HCT116 (cell line): ENCODE data around the gene MAL. TPM values are rescaled to one million over a fixed set of nuclear protein-coding genes. Genes with fewer than 3 reads are reported as not detected.

ENCODE experiments used
- ATAC-seq: fragments of 200-7000 bp; cut with Tn5 transposase; 2 replicates; pipeline ENCODE4 v1.9.1; 2020; ENCODE audit warnings: mild to moderate bottlenecking, moderate library complexity
- BruUV-seq: library from RNA; stranded (reverse); fragments of 400-500 nt; replicated peaks from 2 replicates; lab custom pipeline; 2021; lab: Mats Ljungman, UMichigan
- CTCF ChIA-PET: fragments of 300-600 bp; sonication (Branson Sonifier 250); formaldehyde crosslinking; loops from one replicate; lab custom pipeline; 2021; ENCODE audit warnings: antibody characterized with exemption; lab: Charles Lee
- POLR2A ChIA-PET: fragments of 300-600, 350-600 bp; sonication (Branson Sonifier 250); formaldehyde crosslinking; loops from one replicate; lab custom pipeline; 2021; ENCODE audit warnings: antibody characterized with exemption; lab: Charles Lee
- RAD21 ChIA-PET, 2 experiments: fragments of 300-600 bp; sonication (Branson Sonifier 250); formaldehyde crosslinking; loops; one replicate each; lab custom pipeline; 2023; ENCODE audit warnings: low total read pairs in 2 of 2; ENCODE audit not compliant: uncharacterized antibody in 2 of 2, unreplicated experiment in 2 of 2, low non-redundant PET in 1 of 2; lab: Charles Lee
- DNase-seq: peaks from one replicate; pipeline ENCODE4 v3.0.0-alpha.2; 2010; ENCODE audit warnings: low read depth, low spot score
- H2AFZ ChIP-seq: fragments of 200-600 bp; shearing (Covaris generic), sonication (generic); 2 replicates; pipeline ENCODE4 v1.6.1; 2017; ENCODE audit warnings: low read depth, mixed run types, mixed read lengths, antibody characterized with exemption, low read length; ENCODE audit not compliant: poor library complexity, severe bottlenecking
- H3K27ac ChIP-seq: 2 replicates; pipeline ENCODE4 v1.5.1; 2012; ENCODE audit warnings: low read depth, low read length
- H3K27me3 ChIP-seq: fragments of 200-600 bp; sonication (generic); 2 replicates; pipeline ENCODE4 v1.6.1; 2016; ENCODE audit warnings: mixed run types, low read length, mixed read lengths; ENCODE audit not compliant: insufficient read depth
- H3K36me3 ChIP-seq, 2 experiments: fragments of 200-500 bp in 1 of 2; fragments of 200-600 bp in 1 of 2; sonication (Bioruptor generic) in 1 of 2; sonication (generic) in 1 of 2; 2 replicates each; pipeline versions ENCODE4 v1.5.1 to v1.6.1; 2014 to 2016; ENCODE audit warnings: low read length in 2 of 2, inconsistent platforms in 1 of 2, mixed read lengths in 1 of 2, mixed run types in 1 of 2; ENCODE audit not compliant: insufficient read depth in 2 of 2, control insufficient read depth in 1 of 2
- H3K4me1 ChIP-seq, 2 experiments: fragments of 200-600 bp in 1 of 2; sonication (generic) in 1 of 2; 2 replicates each; pipeline versions ENCODE4 v1.5.1 to v1.6.1; 2012 to 2017; ENCODE audit warnings: low read length in 2 of 2, inconsistent platforms in 1 of 2, mild to moderate bottlenecking in 1 of 2, mixed read lengths in 1 of 2, mixed run types in 1 of 2, moderate library complexity in 1 of 2; ENCODE audit not compliant: insufficient read depth in 2 of 2, control insufficient read depth in 1 of 2
- H3K4me2 ChIP-seq: fragments of 200-600 bp; sonication (generic); 2 replicates; pipeline ENCODE4 v1.6.1; 2017; ENCODE audit warnings: mixed run types, low read length, mixed read lengths
- H3K4me3 ChIP-seq, 2 experiments: fragments of 200-600 bp in 1 of 2; sonication (generic) in 1 of 2; replicated peaks in 1 of 2; 2 replicates each; pipeline ENCODE4 v1.5.1; 2011 to 2016; ENCODE audit warnings: low read length in 2 of 2, control low read depth in 1 of 2, low read depth in 1 of 2, mild to moderate bottlenecking in 1 of 2, mixed read lengths in 1 of 2, mixed run types in 1 of 2
- H3K79me2 ChIP-seq: fragments of 200-600 bp; sonication (generic); 2 replicates; pipeline ENCODE4 v1.6.1; 2017; ENCODE audit warnings: mild to moderate bottlenecking, mixed run types, low read length, moderate library complexity, mixed read lengths; ENCODE audit not compliant: insufficient read depth
- H3K9ac ChIP-seq: fragments of 200-600 bp; sonication (generic); 2 replicates; pipeline ENCODE4 v1.6.1; 2016; ENCODE audit warnings: low read length, mixed read lengths
- H3K9me2 ChIP-seq: fragments of 200-600 bp; sonication (generic), shearing (Covaris generic); 2 replicates; pipeline ENCODE4 v1.6.1; 2017; ENCODE audit warnings: mixed run types, mild to moderate bottlenecking, moderate library complexity; ENCODE audit not compliant: insufficient read depth
- H3K9me3 ChIP-seq, 2 experiments: fragments of 200-500 bp in 1 of 2; fragments of 200-600 bp in 1 of 2; sonication (Bioruptor generic) in 1 of 2; sonication (generic) in 1 of 2; 2 replicates each; pipeline ENCODE4 v1.6.1; 2014 to 2017; ENCODE audit warnings: low read length in 2 of 2, mixed read lengths in 2 of 2, inconsistent platforms in 1 of 2, low read depth in 1 of 2, mild to moderate bottlenecking in 1 of 2, mixed run types in 1 of 2, moderate library complexity in 1 of 2; ENCODE audit not compliant: control insufficient read depth in 1 of 2, insufficient read depth in 1 of 2
- H4K20me1 ChIP-seq: fragments of 200-600 bp; sonication (generic), shearing (Covaris generic); 2 replicates; pipeline ENCODE4 v1.6.1; 2017; ENCODE audit warnings: mixed run types, mild to moderate bottlenecking, moderate library complexity; ENCODE audit not compliant: insufficient read depth
- ATF3 ChIP-seq: IDR thresholded peaks from 2 replicates; pipeline ENCODE4 v1.6.1; 2012
- EGR1 ChIP-seq: IDR thresholded peaks from 2 replicates; pipeline ENCODE4 v1.6.1; 2012; ENCODE audit warnings: low read depth
- ELF1 ChIP-seq: IDR thresholded peaks from 2 replicates; pipeline ENCODE4 v1.6.1; 2012; ENCODE audit warnings: low read depth, borderline replicate concordance
- EZH2 ChIP-seq: fragments of 200-600 bp; sonication (generic); IDR thresholded peaks from 2 replicates; pipeline ENCODE4 v1.6.1; 2017; ENCODE audit warnings: antibody characterized with exemption, mixed run types
- FOSL1 ChIP-seq: IDR thresholded peaks from 2 replicates; pipeline ENCODE4 v1.6.1; 2012; ENCODE audit warnings: low read depth
- JUND ChIP-seq: IDR thresholded peaks from 2 replicates; pipeline ENCODE4 v1.6.1; 2012
- POLR2A ChIP-seq: IDR thresholded peaks from 2 replicates; pipeline ENCODE4 v1.7.0; 2011; ENCODE audit warnings: borderline replicate concordance; ENCODE audit not compliant: insufficient read depth, insufficient read length; ENCODE audit errors: extremely low read depth
- POLR2AphosphoS5 ChIP-seq: IDR thresholded peaks from 2 replicates; pipeline ENCODE4 v1.6.1; 2011; ENCODE audit warnings: mild to moderate bottlenecking, low read depth, low read length, moderate library complexity
- RAD21 ChIP-seq: IDR thresholded peaks from 2 replicates; pipeline ENCODE4 v1.6.1; 2012; ENCODE audit warnings: low read depth, mild to moderate bottlenecking
- SP1 ChIP-seq: IDR thresholded peaks from 2 replicates; pipeline ENCODE4 v1.6.1; 2012; ENCODE audit warnings: low read depth
- TCF7L2 ChIP-seq: IDR thresholded peaks from 2 replicates; pipeline ENCODE4 v1.7.0; 2011; ENCODE audit warnings: borderline replicate concordance, inconsistent platforms; ENCODE audit not compliant: insufficient read depth, insufficient read length; ENCODE audit errors: extremely low read depth
- intact Hi-C: fragments of 100-400 bp; cut with micrococcal nuclease; formaldehyde crosslinking; loops from 2 replicates; pipeline ENCODE4 v1.10.0; 2022
- total RNA-seq: library from RNA; stranded (reverse); gene quantifications from one replicate; pipeline ENCODE4 v1.2.1, GENCODE V29; 2021; ENCODE audit not compliant: unreplicated experiment
- TF ChIP-seq, protein P1 (sequence below): IDR thresholded peaks from 2 replicates; pipeline ENCODE4 v1.6.1; 2011; ENCODE audit warnings: mild to moderate bottlenecking, low read length, moderate library complexity; ENCODE audit not compliant: insufficient replicate concordance; ENCODE audit errors: extremely low read depth
- TF ChIP-seq, protein P2 (sequence below): IDR thresholded peaks from 2 replicates; pipeline ENCODE4 v1.6.1; 2012; ENCODE audit warnings: low read depth

MAL gene
- total RNA-seq, 1 experiment from 2014 or later = not detected

GRCh38 chr2:95018861-95019550 lies 6.5 kb upstream of the MAL start:
- Histone ChIP-seq H2AFZ (no peak overlapping the region), H3K79me2 (no peaks in the 10 kb centered on the region), H3K36me3 (no peaks in the 10 kb centered on the region), H3K4me1 (peaks cover 0 to 8% of the 10 kb centered on the region in 2 experiments; a peak in 1 of 4 replicates), H3K4me3 (no peak overlapping the region), H3K27me3 (no peaks in the 10 kb centered on the region), H3K9me3 (no peaks in the 10 kb centered on the region), H3K27ac (no peak overlapping the region), H3K9ac (no peak overlapping the region), H3K4me2 (no peak overlapping the region), H3K9me2 (no peaks in the 10 kb centered on the region), H4K20me1 (no peaks in the 10 kb centered on the region)
- intact Hi-C loops = no loop called here
- ATAC-seq = peak; percentile 51
- ChIA-PET CTCF (interaction anchor here (0.8 to 1.6 kb wide), 3 partner anchors 11 to 97 kb away, joined by 3 to 4 read pairs (median 3); no protein-coding TSS in a partner anchor), POLR2A (no interaction called here), RAD21 (no interaction called here)
- BruUV-seq = no TSS peak
- TF ChIP-seq RAD21 (no peak), JUND (no peak), POLR2A (no peak), FOSL1 (no peak), EZH2 (no peak), ATF3 (no peak), SP1 (no peak), POLR2AphosphoS5 (no peak), TCF7L2 (no peak), EGR1 (no peak), ELF1 (no peak)
- TF ChIP-seq, protein P1, sequence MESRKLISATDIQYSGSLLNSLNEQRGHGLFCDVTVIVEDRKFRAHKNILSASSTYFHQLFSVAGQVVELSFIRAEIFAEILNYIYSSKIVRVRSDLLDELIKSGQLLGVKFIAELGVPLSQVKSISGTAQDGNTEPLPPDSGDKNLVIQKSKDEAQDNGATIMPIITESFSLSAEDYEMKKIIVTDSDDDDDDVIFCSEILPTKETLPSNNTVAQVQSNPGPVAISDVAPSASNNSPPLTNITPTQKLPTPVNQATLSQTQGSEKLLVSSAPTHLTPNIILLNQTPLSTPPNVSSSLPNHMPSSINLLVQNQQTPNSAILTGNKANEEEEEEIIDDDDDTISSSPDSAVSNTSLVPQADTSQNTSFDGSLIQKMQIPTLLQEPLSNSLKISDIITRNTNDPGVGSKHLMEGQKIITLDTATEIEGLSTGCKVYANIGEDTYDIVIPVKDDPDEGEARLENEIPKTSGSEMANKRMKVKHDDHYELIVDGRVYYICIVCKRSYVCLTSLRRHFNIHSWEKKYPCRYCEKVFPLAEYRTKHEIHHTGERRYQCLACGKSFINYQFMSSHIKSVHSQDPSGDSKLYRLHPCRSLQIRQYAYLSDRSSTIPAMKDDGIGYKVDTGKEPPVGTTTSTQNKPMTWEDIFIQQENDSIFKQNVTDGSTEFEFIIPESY = no peak
- TF ChIP-seq, protein P2, sequence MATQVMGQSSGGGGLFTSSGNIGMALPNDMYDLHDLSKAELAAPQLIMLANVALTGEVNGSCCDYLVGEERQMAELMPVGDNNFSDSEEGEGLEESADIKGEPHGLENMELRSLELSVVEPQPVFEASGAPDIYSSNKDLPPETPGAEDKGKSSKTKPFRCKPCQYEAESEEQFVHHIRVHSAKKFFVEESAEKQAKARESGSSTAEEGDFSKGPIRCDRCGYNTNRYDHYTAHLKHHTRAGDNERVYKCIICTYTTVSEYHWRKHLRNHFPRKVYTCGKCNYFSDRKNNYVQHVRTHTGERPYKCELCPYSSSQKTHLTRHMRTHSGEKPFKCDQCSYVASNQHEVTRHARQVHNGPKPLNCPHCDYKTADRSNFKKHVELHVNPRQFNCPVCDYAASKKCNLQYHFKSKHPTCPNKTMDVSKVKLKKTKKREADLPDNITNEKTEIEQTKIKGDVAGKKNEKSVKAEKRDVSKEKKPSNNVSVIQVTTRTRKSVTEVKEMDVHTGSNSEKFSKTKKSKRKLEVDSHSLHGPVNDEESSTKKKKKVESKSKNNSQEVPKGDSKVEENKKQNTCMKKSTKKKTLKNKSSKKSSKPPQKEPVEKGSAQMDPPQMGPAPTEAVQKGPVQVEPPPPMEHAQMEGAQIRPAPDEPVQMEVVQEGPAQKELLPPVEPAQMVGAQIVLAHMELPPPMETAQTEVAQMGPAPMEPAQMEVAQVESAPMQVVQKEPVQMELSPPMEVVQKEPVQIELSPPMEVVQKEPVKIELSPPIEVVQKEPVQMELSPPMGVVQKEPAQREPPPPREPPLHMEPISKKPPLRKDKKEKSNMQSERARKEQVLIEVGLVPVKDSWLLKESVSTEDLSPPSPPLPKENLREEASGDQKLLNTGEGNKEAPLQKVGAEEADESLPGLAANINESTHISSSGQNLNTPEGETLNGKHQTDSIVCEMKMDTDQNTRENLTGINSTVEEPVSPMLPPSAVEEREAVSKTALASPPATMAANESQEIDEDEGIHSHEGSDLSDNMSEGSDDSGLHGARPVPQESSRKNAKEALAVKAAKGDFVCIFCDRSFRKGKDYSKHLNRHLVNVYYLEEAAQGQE = no peak
- DNase-seq = no peak
